ENCODE data around the gene PCED1B.
"Not testable (repeated sequence)": the region's sequence is repeated elsewhere in the genome, so short reads cannot be mapped to it uniquely, and the experiment has no call there.

The PCED1B gene

DNA sequence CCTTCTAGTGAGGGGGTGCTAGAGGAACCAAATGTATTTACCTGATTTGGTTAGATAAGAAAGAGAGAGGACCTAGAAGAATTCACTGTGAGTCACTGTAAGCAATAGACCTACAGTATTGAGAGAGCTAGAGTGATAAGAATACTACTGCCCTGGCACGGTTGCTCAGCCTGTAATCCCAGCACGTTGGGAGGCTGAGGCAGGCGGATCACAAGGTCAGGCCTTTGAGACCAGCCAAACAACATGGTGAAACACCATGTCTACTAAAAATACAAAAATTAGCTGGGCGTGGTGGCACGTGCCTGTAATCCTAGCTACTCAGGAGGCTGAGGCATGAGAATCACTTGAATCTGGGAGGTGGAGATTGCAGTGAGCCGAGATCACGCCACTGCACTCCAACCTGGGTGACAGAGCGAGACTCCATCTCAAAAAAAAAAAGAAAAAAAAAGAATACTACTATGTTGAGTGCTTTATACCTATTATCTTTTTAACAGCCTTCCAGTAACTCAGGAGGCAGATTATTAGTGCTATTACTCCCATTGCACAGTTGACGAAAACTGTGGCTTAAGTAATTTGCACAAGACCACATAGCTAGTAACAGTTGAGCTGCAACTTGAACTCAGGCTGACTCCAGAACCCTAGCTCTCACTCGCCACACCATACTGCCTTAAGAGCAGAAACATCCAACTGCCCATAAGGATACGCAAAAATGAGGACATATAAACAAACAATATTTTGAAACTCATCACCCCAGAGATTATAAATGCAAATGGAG lies 102.9 kb downstream of the PCED1B start:
- not testable (repeated sequence) for DNase-seq

DNA sequence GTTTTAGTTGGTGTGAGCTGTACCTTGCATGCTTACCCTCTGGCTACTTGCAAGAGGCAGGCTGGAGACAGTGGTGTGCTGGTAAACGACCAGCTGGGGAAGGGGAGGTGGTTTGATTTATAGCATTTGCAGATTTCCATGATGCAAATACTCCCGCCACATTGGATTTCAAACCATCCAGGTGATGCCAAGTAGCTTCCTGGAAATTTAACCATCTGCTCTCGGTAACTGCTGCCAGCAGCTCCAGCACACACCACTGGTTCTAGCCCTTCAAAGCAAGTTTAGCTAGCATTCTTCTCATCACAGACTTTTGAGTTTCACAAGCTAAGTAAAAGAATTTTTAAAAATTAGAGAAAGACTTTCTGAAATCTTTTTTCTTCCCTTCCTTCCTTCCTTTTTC lies 104.8 kb downstream of the PCED1B start:
- DNase-seq: no peak

DNA sequence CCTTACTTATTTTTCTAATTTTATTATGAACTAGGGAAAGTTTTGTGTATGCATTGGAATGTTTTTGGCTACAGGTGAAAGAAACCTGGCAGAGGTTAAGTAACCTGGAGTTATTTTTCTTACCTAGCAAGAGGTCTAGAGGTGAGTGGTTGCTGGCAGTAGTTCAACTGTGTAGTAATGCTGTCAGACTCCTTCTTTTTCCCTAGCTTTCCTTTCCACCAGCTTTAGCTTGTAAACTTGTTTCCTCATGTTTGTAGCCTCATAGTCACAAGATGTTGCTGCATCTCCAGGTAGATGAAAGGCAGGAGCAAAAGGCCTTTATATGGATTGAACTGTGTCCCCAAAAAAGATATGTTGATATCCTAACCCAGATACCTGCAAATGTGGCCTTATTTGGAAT lies 105.4 kb downstream of the PCED1B start:
- no peak for DNase-seq

DNA sequence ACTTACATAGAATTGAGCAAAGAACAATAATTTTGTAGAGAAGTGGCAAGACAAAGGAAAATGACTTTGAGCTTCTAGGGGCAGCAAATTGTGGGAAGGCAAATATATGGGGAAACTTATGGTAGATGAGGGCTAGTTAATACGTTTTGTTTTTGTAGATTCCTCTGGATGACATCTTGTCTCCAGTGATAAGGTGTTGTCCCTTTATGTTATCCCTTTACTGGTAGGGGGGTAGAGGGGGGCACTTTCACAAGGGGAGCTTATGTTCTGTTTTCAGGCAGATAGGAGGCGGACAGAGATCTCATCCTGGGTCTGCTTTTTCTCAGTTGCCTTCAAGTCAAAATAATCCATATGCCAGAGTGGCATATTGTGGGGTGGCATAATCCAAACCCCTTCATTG lies 106.8 kb downstream of the PCED1B start:
- no peak for DNase-seq

DNA sequence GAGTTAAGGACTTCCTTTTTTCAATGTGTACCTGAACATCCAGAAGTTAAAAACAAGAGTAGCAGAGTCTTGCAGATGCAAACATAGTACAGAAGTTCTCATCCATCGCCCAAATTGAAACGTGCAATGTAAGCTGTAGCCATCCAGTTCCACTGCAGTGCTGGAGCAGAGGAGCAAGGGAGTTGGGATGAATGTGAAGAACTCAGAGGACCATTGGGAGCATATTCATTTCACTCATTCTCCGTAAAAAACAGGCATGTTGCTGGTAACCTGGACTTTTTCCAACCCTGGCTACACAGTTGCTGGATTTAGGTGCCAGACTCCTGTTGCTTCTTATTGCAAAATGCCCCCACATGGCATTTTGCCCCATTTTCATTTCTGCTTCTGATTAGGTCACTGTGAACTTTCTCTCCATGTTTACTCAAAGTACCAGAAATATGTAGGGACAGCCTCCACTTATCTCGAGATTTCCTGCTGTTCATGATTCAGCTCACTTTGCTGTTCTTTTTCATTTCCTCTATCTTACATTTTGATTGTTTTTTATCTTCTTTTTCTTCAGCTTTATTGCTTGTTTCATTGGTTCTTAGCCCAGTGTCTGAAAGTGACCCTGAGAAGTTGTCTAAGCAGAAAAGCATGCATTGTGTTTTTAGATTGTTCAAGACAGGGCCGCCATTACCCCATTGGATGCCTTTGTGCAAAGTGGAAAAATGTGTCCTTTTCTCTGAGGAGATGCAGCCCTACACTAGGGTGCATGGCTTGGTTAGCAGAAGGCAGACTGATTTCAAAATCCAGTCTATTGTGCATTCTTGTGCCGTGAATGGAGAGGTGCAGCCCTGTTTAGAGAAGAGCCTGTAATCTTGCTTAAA lies 109.4 kb downstream of the PCED1B start:
- no peak for DNase-seq

DNA sequence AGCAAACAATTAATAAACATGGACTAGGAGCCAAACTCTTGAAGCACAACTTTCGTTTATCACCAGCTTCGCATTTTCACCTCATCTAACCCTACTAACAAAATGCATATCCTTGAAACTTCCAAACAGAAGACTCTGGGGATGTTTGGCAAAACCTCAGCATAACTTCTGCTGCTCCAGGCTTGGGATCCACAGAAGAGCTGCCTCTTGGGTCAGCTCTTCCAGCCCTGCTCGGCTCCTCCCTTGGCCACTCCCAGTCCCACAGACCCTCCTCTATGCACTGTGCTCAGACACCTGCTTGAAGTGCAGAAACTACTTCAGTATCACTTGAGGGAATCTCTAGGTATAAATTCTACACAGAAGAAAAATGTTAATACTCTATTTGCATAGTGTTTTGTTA lies 110.3 kb downstream of the PCED1B start:
- DNase-seq: no peak

DNA sequence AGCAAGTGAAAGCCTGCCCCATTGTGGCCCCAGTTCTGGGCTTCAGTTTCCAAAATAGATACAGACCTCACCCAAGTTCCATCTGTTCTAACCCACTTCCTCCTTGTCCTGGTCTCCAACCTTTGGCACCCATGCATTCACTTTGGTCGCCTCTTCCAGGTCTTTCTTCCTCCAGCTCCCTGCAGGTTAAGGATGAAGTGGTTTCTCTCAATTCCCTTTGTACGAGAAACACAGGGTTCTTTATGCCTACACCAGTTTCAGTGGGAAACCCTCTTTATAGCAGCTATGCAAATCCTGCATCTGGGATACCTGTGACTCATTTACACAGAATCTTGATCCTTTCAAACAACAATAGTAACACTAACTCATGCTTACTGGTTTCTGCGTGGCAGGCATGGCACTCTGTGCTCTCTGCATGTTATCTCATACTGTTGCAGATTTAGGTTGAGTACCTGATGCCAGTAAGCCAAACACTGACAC lies 110.9 kb downstream of the PCED1B start:
- no peak for DNase-seq

DNA sequence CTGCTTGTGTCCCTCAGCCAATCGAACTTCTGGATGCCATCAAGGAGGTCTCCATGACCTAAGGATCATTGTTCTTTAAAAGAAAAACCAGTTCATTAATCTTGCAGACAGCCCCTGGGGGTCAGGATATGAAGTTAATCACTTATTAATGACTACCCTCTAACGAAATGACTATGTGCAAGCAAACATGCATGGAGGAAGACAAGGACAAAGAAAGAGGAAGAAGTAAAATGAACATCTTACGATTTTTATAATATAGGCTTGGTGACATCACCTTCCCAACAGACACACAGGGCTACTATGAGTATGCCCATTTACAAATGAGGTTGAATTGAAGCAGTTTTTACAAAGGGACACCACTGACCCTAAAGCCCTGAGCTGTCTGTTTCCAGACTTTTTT lies 111.5 kb downstream of the PCED1B start:
- no peak for DNase-seq

DNA sequence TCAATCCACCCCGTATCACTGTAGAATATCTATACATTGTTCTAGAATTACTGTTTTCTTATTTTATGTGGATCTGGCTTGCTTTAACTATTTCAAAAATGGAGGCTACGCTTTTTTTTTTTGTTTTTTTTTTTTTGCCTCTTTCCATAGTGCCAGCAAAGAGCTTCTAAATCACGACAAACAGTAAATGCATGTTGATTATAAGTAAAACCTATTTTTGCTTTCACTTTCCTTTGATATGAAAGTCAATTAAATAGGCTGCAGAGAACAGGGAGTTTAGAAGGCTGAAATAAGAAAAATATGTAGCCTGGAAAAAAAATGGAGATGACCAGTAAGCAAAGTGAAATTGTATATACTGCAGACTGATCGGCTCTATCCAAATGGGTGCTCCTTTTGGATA lies 112.6 kb downstream of the PCED1B start:
- DNase-seq: no peak

DNA sequence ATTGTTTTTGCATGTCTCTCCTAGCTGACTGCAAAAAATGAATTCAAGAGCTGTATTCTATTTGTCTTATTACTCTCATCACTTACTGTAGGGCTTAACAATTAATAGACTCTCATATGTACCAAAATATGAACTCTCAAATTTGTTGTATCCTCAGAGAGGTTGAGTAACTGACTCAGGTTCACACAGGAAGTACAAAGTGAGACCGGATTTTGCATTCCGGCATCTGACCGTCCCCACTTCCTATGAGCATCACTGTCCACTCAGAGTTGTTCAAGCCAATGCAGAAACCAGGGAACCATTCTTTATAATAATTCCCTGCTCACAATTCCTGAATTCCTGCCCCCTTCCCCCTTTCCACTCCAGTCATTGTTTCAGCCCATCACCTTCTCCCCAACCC lies 113.6 kb downstream of the PCED1B start:
- DNase-seq: peak; percentile 51

DNA sequence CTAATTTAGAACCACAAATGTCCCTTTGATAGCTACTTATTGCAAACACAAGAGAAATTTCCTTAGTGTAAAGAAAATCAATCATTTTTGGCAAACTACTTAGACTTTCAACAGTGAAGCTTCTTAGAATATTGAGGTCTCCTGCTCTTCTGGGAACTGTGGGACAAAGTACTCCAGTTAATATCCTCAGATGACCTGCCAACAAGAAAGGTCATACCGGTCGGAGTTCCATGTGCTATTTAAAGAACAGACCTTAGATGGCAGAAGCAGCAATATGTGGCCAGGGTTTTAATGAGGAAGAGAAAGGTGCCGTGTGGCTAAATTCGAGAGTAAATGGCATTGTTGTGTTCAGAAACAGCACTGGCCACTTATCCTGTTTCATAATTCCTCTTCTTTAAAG lies 115.1 kb downstream of the PCED1B start:
- DNase-seq: no peak

DNA sequence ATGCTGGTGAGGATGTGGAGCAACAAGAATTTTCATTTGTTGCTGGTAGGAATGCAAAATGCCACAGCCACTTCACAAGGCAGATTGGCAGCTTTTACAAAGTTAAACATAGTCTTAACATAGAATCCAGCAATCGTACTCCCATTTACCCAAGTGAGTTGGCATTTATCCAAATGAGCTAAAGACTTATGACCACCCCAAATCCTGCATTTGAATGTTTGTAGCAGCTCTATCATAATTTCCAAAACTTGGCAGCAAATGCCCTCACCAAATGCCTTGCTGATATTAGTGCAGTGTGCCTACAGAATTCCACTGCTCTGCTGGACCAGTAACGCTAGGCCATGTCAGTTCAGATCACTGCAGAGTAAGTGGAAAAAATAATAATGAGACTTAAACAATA lies 121.0 kb downstream of the PCED1B start:
- no peak for DNase-seq

DNA sequence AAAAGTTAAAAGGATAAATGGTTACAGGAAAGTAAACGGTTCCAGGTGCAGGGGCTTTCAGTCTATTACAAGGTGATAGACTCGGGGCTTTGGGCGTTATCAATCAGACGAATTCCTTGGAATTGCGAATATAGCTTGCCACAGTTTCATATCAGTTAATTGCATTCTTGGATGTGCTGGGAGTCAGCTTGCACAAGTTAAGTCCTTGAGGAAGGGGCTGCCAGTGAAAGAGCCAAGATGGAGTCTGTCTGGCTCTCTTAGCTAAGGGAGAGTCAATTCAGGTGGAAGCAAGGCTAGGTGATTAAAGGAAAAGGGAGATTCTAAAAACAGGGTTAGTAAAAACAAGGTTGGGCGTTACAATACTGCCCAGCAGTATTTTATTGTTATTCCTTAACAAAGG lies 121.8 kb downstream of the PCED1B start:
- not testable (repeated sequence) for DNase-seq

DNA sequence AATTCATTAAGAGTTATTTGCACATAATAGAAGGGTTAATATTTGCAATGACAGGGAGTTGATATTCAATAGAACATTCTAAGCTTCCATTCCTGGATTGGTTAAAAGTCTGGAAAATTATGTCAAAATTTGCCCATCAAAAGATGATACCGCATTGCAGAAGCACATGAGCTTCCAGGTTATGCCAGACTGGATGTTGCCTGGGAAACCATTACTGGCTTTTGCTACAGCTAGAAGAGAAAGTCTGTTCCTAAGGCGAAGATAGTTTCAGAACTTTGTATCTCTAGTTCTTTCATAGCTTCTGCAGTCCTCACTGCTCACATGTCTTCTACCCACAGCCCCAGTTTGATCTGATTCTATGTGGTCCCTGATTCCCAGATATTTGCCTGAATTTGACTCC lies 122.8 kb downstream of the PCED1B start:
- DNase-seq: no peak

DNA sequence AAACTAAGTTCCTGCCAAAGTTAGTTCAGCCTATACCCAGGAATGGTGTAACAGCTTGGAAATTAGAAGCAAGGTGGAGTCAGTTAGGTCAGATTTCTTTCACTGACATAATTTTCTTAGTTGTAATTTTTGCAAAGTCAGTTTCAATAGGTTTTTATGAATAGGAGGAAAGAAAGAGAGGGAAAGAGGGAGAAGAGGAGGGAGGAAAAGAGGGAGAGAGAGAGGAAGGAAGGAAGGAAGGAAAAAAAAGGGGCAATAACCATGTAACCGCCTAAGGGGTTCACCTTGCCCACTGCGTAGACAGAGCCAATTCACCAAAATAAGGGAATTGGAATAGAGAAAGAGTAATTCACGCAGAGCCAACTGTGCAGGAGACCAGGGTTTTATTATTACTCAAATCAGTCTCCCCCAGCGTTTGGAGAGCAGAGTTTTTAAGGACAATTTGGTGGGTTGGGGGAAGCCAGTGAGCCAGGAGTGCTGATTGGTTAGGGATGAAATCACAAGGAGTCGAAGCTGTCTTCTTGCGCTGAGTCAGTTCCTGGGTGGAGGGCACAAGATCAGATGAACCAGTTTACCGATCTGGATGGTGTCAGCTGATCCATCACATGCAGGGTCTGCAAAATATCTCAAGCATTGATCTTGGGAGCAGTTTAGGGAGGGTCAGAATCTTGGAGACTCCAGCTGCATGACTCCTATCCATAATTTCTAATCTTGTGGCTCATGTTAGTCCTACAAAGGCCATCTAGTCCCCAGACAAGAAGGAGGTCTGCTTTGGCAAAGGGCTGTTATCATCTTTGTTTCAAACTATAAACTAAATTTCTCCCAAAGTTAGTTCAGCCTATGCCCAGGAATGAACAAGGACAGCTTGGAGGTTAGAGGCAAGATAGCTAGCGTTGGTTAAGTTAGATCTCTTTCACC lies 126.4 kb downstream of the PCED1B start:
- DNase-seq: peak; percentile 51

DNA sequence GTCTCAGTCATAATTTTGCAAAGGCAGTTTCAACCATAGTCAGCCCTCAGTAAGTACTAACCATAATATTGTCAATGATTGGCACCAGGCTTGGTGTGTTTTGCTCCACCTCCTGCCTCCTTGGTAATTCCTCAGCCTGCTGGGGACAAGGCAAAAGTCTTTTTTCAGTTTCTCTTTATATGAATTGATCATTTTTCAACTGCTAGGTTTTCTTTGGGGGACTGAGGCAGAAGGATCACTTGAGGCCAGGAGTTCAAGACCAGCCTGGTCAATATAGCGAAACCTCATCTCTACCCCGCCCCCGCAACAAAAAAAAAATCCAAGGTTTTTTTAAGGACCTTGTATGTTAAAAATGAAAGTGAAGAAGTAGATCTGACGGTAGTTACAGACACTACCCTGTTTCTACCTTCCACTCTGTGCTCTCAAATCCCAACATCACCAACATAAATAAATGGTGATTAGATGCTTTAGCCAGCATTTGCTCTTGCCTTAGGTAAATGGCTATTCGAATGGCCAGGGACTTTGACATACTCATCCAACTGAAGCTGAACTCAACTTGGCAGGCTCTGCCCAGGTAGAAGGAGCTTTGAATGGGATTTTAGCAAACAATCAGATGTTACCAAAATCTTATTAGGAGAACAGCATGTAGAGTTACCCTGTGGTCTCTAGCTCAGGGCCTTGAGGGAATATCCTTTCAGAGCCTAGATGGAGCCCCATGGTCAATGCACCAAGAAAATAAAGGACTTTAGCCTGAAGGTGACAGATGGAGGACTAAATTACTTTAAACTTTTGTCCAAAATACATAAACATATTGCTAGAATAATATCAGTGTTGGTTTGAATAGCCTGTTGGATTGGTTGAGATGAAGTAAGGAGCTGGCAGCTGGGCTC lies 127.3 kb downstream of the PCED1B start:
- no peak for DNase-seq

DNA sequence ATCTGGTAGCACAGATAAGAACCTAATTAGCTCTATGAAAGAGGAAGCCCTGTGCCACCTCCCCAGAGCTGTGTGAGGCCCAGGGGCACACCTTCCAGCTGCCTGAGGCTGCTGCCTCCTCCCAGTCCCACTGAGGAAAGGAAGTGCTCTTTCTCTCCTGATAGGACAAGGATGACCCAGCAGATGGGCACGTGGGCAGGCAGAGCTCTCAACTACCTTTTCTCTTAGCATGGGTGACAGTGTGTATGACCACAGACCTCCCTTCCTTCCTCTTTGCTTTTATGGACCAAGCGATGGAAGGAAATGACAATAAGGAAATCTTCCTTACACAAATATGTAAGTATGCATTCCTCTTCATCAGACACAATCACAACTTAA lies 127.9 kb downstream of the PCED1B start:
- DNase-seq: peak; percentile 52

DNA sequence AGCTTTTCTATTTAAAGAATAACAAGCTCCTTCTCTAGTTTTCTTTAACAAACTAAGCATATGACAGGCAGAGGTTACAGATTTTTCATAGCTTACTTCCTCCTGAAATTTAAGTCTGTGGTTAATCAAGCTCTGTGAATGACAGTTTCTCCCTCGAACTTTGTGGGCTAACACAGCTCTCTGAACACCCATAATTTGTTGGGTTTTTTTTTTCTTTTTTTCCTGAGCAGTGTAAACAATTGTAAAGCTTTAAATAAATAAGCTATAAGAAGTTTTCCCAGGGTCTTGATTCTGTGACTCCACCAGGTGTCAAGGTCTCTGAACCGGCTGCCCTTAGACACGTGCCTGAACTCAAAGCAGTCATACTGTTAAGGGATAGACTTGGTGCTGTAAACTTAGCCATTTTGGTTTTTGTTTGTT lies 128.4 kb downstream of the PCED1B start:
- peak; percentile 60 for DNase-seq

DNA sequence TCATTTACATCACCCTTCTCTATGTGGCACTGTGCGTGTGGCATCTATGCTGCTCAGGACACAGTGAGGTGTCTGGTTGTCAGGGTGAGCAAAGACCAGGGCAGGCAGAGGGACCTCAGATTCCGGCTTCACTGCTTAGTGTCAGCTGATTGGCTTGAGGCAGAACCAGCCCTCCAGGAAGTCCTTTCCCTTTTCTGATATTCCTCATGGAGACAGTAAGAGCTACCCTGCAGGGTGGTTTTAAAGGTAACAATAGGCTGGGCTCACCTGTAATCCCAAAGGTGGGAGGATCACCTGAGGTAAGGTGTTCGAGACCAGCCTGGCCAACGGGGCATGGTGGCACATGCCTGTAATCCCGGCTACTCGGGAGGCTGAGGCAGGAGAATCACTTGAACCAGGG lies 129.6 kb downstream of the PCED1B start:
- no peak for DNase-seq

DNA sequence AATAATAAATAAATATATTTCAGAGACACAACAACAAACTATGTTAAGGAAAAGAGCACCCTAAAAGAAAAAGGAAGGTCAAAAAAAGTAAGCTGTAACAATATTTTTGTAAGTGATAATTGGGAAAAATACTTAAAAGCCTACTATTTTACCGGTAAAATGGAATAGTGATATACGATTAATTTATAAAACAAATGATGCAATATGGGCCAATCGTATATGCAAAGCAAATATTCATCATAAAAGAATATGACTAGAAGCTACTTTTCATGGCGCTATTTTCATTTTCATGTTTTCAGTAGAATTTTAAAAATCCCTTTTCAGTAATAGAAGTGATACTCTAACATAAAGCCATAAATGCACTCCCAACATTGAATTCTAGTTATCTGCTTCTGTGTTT lies 131.4 kb downstream of the PCED1B start:
- DNase-seq: no peak

DNA sequence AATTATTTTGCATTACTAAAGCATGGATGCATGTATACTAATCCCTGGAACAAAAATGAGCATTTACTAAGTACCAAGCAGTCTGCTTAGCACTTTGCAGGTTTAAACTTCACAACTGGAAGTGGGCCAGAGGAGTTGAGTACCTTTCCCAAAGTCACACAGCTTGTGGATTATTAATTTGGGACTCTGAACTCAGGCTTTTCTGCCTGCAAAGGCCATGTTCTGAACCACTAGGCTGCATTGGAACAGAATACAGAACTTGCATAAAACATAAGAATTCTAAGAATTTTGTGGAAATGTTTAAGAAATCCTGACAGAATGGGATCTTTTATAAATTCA lies 133.2 kb downstream of the PCED1B start:
- DNase-seq: no peak

DNA sequence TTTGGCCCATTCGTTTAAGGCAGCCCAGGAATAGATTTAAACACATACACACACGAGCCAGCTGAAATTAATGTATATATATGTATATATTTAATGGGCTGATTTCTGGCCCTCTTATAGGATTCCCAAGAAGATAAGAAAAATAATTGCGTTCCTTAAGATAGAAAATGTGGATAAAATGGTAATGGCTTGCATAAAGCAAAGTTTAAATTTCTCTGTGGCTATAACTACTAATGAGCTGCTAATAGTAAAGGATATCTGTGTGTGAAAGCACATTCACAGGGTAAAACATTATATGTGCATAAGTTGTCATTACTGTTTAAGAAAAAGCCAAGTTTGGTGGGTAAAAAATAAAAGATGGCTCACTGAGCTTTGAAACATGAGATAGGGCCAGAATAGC lies 134.0 kb downstream of the PCED1B start:
- DNase-seq: no peak
